Breast epithelium (tissue), 3 donors: ENCODE data around the gene BTBD7.

ENCODE experiments used
- CTCF ChIP-seq, 3 donors: fragments of 450-650 bp; IDR thresholded peaks; one replicate each; pipeline ENCODE4 v1.5.1; 2016 to 2017; ENCODE audit warnings: antibody characterized with exemption in 3 of 3, mild to moderate bottlenecking in 3 of 3, moderate library complexity in 3 of 3
- POLR2A ChIP-seq: fragments of 450-650 bp; IDR thresholded peaks from one replicate; pipeline ENCODE4 v1.6.1; 2016; ENCODE audit warnings: antibody characterized with exemption, mild to moderate bottlenecking, moderate library complexity
- POLR2AphosphoS5 ChIP-seq, 3 donors: sonication (generic); formaldehyde crosslinking; IDR thresholded peaks; one replicate each; pipeline ENCODE4 v1.6.1; 2017; ENCODE audit warnings: antibody characterized with exemption in 3 of 3

DNA sequence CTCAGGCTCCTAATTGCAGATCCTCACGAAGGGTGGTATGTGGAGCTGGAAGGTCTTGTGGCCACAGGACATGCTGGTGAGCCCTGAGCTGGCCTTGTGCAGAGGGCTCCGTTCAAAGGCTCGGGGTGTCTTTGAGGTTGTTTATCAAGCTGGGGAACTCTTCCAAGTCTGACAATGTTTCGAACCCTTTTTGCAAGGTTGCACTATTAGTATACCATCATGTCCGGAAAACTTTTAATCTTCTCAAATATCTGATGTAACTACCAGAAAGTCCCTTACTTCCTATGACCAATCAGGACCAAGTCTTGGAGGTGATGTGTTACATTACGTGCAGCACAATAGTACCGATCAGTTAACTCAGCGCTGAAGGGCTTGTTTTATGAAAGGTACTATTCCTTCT, 104.3 kb downstream of the BTBD7 start:
- TF ChIP-seq CTCF (IDR thresholded peaks at IDR 0.05) (no peak), POLR2A (no peak), POLR2AphosphoS5 (IDR thresholded peaks at IDR 0.05) (no peak)
